ENCODE data around the gene ZC3H14. TPM values are rescaled to one million over a fixed set of nuclear protein-coding genes. Genes with fewer than 3 reads are reported as not detected.

The ZC3H14 gene
- total RNA-seq, 1 experiment from 2014 or later = 73.3 TPM

Other genes starting within 250 kb of the ZC3H14 start
- not detected in 2 replicates for gene KCNK10, start 239.8 kb upstream of the ZC3H14 start, total RNA-seq (2014; rRNA removed; shearing (Covaris generic))
- 5.3 and 5.9 TPM in 2 replicates for gene SPATA7, start 177.4 kb upstream of the ZC3H14 start, total RNA-seq (2014; rRNA removed; shearing (Covaris generic))
- gene PTPN21, start 8.0 kb upstream of the ZC3H14 start, total RNA-seq (2014; rRNA removed; shearing (Covaris generic)) = 5.3 and 10.1 TPM in 2 replicates
- gene EML5, start 229.9 kb downstream of the ZC3H14 start, total RNA-seq (2014; rRNA removed; shearing (Covaris generic)) = 0.24 and 0.34 TPM in 2 replicates